HG03159 (cell line): ENCODE results near the gene PHF19.

Source experiments
- ATAC-seq: cut with Tn5 transposase; IDR thresholded peaks from one replicate; pipeline ENCODE4 v1.9.1; 2021; ENCODE audit warnings: mild to moderate bottlenecking, moderate library complexity; ENCODE audit not compliant: unreplicated experiment

The PHF19 gene

DNA sequence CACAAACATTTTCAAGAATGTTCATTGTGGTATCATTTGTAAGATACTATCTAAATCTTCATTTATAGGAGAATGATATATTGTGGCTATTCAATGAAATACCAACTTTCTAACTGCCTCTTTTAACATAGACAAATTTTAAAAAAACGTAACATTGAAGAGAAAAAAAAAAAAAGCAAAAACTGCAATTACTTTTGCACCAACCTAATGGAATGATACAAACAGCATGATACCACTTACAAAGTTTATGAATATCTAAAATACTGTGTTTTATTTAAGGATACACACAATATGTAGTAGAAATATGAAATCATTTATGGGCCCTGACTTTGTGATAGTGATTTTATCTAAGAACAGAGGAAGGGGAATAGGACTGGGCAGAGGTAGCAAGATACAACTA, 58.4 kb downstream of the PHF19 start:
- ATAC-seq, result no peak

DNA sequence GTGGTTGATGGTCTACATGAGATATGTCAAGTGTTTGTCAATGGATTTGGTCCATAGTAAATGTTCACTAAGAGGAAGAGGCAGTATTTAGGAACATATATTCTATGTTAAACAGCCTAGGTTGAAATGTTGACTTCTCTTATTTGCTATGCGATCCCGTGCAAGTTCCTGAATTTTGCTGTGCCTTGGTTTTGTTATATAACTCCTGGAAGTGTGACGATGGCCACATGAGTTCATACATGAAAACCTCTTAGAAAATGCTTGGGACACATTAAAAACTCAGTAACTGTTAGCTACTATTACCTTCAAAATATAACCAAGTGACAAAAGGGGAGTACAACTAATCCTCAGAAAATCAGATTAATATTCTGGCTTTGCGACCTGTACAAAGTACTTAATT, 61.9 kb downstream of the PHF19 start:
- no peak for ATAC-seq

DNA sequence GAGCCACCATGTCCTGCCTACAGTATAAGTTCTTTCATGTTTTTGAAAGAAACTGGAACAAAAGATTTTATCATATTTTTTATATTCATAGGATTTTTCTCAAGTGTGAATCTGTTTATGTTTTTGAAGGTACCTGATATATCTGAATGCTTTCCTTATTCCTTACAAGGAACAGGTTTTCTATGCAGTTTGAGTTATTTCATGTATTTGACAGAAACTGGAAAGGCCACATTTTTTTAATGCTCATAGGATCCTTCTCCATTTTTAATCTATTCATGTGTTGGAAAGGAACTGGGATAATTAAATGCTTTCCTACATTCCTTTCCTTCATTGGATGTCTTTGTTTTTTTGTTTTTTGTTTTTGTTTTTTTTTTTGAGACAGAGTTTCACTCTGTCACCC, 68.1 kb downstream of the PHF19 start:
- ATAC-seq, result no peak

DNA sequence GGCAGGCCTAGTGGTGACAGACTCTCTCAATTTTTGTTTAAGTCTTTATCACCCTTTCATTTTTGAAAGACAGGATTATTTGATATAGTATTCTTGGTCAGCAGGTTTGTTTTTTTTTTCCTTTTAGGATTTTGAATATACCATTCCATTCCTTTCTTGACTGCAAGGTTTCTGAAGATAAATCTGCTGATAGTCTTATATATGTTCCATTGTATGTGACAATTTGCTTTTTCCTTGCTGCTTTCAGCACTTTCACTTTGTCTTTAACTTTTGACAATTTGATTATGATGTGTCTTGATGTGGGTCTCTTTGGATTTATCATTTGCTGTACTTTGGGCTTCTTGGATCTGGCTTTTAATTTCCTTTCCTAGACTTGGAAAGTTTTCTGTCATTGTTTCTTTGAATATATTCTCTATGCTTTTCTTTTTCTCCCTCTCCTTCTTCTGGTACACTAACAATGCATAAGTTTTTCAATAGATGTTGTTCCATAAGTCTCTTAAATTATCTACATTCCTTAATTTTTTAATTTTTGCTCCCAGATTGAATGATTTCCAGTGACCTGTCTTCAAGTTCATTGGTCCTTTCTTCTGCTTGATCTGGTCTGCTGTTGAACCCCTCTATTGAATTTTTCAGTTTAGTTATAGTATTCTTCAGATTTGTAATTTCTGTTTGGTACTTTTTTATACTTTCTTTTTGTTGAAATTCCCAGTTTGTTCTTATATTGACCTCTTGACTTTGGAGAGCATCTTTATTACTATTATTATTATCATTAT, 69.2 kb downstream of the PHF19 start:
- no peak for ATAC-seq
